A549 (cell line): ENCODE results near the gene OSBPL2.

Source experiments
- CEBPB ChIP-seq, 2 experiments: fragments of >200 bp in 1 of 2; sonication (Bioruptor Twin) in 1 of 2; formaldehyde crosslinking in 1 of 2; IDR thresholded peaks; 2 replicates each; pipeline ENCODE4 v1.6.1; 2012 to 2016
- ELK1 ChIP-seq: fragments of 150-350 bp; IDR thresholded peaks from 2 replicates; pipeline ENCODE4 v1.6.1; 2014; ENCODE audit warnings: low read depth, mild to moderate bottlenecking, low read length
- ESRRA ChIP-seq: fragments of 150-350 bp; IDR thresholded peaks from 2 replicates; pipeline ENCODE4 v1.6.1; 2014; ENCODE audit warnings: mild to moderate bottlenecking, low read length, borderline replicate concordance
- JUN ChIP-seq, 2 experiments: fragments of >200 bp; sonication (Bioruptor Twin); formaldehyde crosslinking; IDR thresholded peaks; 2 replicates in 1 of 2; 3 replicates in 1 of 2; pipeline ENCODE4 v1.6.1; 2016 to 2017
- ZFP36 ChIP-seq: fragments of 450-650 bp; IDR thresholded peaks from 2 replicates; pipeline ENCODE4 v1.6.1; 2014; ENCODE audit warnings: borderline replicate concordance; ENCODE audit not compliant: partially characterized antibody
- TF ChIP-seq, protein P1 (sequence below): IDR thresholded peaks from 2 replicates; pipeline ENCODE4 v1.6.1; 2012
- TF ChIP-seq, protein P2 (sequence below): fragments of >200 bp; sonication (Bioruptor Twin); formaldehyde crosslinking; IDR thresholded peaks from 3 replicates; pipeline ENCODE4 v1.5.1; 2016
- TF ChIP-seq, protein P3 (sequence below): fragments of >200 bp; sonication (Bioruptor Twin); formaldehyde crosslinking; IDR thresholded peaks from 3 replicates; pipeline ENCODE4 v1.6.1; 2016

DNA sequence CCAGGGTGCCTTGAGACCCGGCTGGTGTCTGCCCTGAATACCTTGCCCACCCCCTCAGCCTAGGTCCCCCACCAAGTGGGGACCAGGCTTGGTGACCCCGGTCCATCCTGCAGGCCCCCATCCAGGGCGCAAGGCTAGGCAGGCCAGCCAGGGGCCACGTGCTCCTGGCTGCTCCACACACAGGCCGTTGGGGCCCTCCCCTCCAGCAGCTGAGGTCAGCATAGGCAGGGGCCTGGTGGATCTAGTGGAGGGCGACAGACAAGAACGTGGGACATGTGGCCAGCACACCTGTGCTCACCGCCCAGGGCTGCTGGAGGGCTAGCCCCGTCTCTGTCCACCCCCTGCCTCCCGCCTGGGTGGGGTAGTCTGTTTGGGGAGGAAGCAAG lies 10.7 kb upstream of the OSBPL2 start:
- TF ChIP-seq, protein P1, sequence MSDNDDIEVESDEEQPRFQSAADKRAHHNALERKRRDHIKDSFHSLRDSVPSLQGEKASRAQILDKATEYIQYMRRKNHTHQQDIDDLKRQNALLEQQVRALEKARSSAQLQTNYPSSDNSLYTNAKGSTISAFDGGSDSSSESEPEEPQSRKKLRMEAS: no peak
- TF ChIP-seq JUN (IDR thresholded peaks at IDR 0.05) (no peak), ZFP36 (no peak), ESRRA (no peak), ELK1 (no peak), CEBPB (IDR thresholded peaks at IDR 0.05) (no peak)
- TF ChIP-seq, protein P2, sequence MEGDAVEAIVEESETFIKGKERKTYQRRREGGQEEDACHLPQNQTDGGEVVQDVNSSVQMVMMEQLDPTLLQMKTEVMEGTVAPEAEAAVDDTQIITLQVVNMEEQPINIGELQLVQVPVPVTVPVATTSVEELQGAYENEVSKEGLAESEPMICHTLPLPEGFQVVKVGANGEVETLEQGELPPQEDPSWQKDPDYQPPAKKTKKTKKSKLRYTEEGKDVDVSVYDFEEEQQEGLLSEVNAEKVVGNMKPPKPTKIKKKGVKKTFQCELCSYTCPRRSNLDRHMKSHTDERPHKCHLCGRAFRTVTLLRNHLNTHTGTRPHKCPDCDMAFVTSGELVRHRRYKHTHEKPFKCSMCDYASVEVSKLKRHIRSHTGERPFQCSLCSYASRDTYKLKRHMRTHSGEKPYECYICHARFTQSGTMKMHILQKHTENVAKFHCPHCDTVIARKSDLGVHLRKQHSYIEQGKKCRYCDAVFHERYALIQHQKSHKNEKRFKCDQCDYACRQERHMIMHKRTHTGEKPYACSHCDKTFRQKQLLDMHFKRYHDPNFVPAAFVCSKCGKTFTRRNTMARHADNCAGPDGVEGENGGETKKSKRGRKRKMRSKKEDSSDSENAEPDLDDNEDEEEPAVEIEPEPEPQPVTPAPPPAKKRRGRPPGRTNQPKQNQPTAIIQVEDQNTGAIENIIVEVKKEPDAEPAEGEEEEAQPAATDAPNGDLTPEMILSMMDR: no peak
- TF ChIP-seq, protein P3, sequence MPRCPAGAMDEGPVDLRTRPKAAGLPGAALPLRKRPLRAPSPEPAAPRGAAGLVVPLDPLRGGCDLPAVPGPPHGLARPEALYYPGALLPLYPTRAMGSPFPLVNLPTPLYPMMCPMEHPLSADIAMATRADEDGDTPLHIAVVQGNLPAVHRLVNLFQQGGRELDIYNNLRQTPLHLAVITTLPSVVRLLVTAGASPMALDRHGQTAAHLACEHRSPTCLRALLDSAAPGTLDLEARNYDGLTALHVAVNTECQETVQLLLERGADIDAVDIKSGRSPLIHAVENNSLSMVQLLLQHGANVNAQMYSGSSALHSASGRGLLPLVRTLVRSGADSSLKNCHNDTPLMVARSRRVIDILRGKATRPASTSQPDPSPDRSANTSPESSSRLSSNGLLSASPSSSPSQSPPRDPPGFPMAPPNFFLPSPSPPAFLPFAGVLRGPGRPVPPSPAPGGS: no peak
